HCT116 (cell line): Measurements from ENCODE around the gene KRTAP29-1. TPM values are rescaled to one million over a fixed set of nuclear protein-coding genes. Genes with fewer than 3 reads are reported as not detected.

Experiments used
- ATAC-seq: fragments of 200-7000 bp; cut with Tn5 transposase; 2 replicates; pipeline ENCODE4 v1.9.1; 2020; ENCODE audit warnings: mild to moderate bottlenecking, moderate library complexity
- BruUV-seq: library from RNA; stranded (reverse); fragments of 400-500 nt; replicated peaks from 2 replicates; lab custom pipeline; 2021; lab: Mats Ljungman, UMichigan
- CTCF ChIA-PET: fragments of 300-600 bp; sonication (Branson Sonifier 250); formaldehyde crosslinking; loops from one replicate; lab custom pipeline; 2021; ENCODE audit warnings: antibody characterized with exemption; lab: Charles Lee
- POLR2A ChIA-PET: fragments of 300-600, 350-600 bp; sonication (Branson Sonifier 250); formaldehyde crosslinking; loops from one replicate; lab custom pipeline; 2021; ENCODE audit warnings: antibody characterized with exemption; lab: Charles Lee
- RAD21 ChIA-PET, 2 experiments: fragments of 300-600 bp; sonication (Branson Sonifier 250); formaldehyde crosslinking; loops; one replicate each; lab custom pipeline; 2023; ENCODE audit warnings: low total read pairs in 2 of 2; ENCODE audit not compliant: uncharacterized antibody in 2 of 2, unreplicated experiment in 2 of 2, low non-redundant PET in 1 of 2; lab: Charles Lee
- DNase-seq: peaks from one replicate; pipeline ENCODE4 v3.0.0-alpha.2; 2010; ENCODE audit warnings: low read depth, low spot score
- H2AFZ ChIP-seq: fragments of 200-600 bp; shearing (Covaris generic), sonication (generic); 2 replicates; pipeline ENCODE4 v1.6.1; 2017; ENCODE audit warnings: low read depth, mixed run types, mixed read lengths, antibody characterized with exemption, low read length; ENCODE audit not compliant: poor library complexity, severe bottlenecking
- H3K27ac ChIP-seq: 2 replicates; pipeline ENCODE4 v1.5.1; 2012; ENCODE audit warnings: low read depth, low read length
- H3K27me3 ChIP-seq: fragments of 200-600 bp; sonication (generic); 2 replicates; pipeline ENCODE4 v1.6.1; 2016; ENCODE audit warnings: mixed run types, low read length, mixed read lengths; ENCODE audit not compliant: insufficient read depth
- H3K36me3 ChIP-seq, 2 experiments: fragments of 200-500 bp in 1 of 2; fragments of 200-600 bp in 1 of 2; sonication (Bioruptor generic) in 1 of 2; sonication (generic) in 1 of 2; 2 replicates each; pipeline versions ENCODE4 v1.5.1 to v1.6.1; 2014 to 2016; ENCODE audit warnings: low read length in 2 of 2, inconsistent platforms in 1 of 2, mixed read lengths in 1 of 2, mixed run types in 1 of 2; ENCODE audit not compliant: insufficient read depth in 2 of 2, control insufficient read depth in 1 of 2
- H3K4me1 ChIP-seq, 2 experiments: fragments of 200-600 bp in 1 of 2; sonication (generic) in 1 of 2; 2 replicates each; pipeline versions ENCODE4 v1.5.1 to v1.6.1; 2012 to 2017; ENCODE audit warnings: low read length in 2 of 2, inconsistent platforms in 1 of 2, mild to moderate bottlenecking in 1 of 2, mixed read lengths in 1 of 2, mixed run types in 1 of 2, moderate library complexity in 1 of 2; ENCODE audit not compliant: insufficient read depth in 2 of 2, control insufficient read depth in 1 of 2
- H3K4me2 ChIP-seq: fragments of 200-600 bp; sonication (generic); 2 replicates; pipeline ENCODE4 v1.6.1; 2017; ENCODE audit warnings: mixed run types, low read length, mixed read lengths
- H3K4me3 ChIP-seq, 2 experiments: fragments of 200-600 bp in 1 of 2; sonication (generic) in 1 of 2; replicated peaks in 1 of 2; 2 replicates each; pipeline ENCODE4 v1.5.1; 2011 to 2016; ENCODE audit warnings: low read length in 2 of 2, control low read depth in 1 of 2, low read depth in 1 of 2, mild to moderate bottlenecking in 1 of 2, mixed read lengths in 1 of 2, mixed run types in 1 of 2
- H3K79me2 ChIP-seq: fragments of 200-600 bp; sonication (generic); 2 replicates; pipeline ENCODE4 v1.6.1; 2017; ENCODE audit warnings: mild to moderate bottlenecking, mixed run types, low read length, moderate library complexity, mixed read lengths; ENCODE audit not compliant: insufficient read depth
- H3K9ac ChIP-seq: fragments of 200-600 bp; sonication (generic); 2 replicates; pipeline ENCODE4 v1.6.1; 2016; ENCODE audit warnings: low read length, mixed read lengths
- H3K9me2 ChIP-seq: fragments of 200-600 bp; sonication (generic), shearing (Covaris generic); 2 replicates; pipeline ENCODE4 v1.6.1; 2017; ENCODE audit warnings: mixed run types, mild to moderate bottlenecking, moderate library complexity; ENCODE audit not compliant: insufficient read depth
- H3K9me3 ChIP-seq, 2 experiments: fragments of 200-500 bp in 1 of 2; fragments of 200-600 bp in 1 of 2; sonication (Bioruptor generic) in 1 of 2; sonication (generic) in 1 of 2; 2 replicates each; pipeline ENCODE4 v1.6.1; 2014 to 2017; ENCODE audit warnings: low read length in 2 of 2, mixed read lengths in 2 of 2, inconsistent platforms in 1 of 2, low read depth in 1 of 2, mild to moderate bottlenecking in 1 of 2, mixed run types in 1 of 2, moderate library complexity in 1 of 2; ENCODE audit not compliant: control insufficient read depth in 1 of 2, insufficient read depth in 1 of 2
- H4K20me1 ChIP-seq: fragments of 200-600 bp; sonication (generic), shearing (Covaris generic); 2 replicates; pipeline ENCODE4 v1.6.1; 2017; ENCODE audit warnings: mixed run types, mild to moderate bottlenecking, moderate library complexity; ENCODE audit not compliant: insufficient read depth
- EGR1 ChIP-seq: IDR thresholded peaks from 2 replicates; pipeline ENCODE4 v1.6.1; 2012; ENCODE audit warnings: low read depth
- ELF1 ChIP-seq: IDR thresholded peaks from 2 replicates; pipeline ENCODE4 v1.6.1; 2012; ENCODE audit warnings: low read depth, borderline replicate concordance
- FOSL1 ChIP-seq: IDR thresholded peaks from 2 replicates; pipeline ENCODE4 v1.6.1; 2012; ENCODE audit warnings: low read depth
- POLR2AphosphoS5 ChIP-seq: IDR thresholded peaks from 2 replicates; pipeline ENCODE4 v1.6.1; 2011; ENCODE audit warnings: mild to moderate bottlenecking, low read depth, low read length, moderate library complexity
- RAD21 ChIP-seq: IDR thresholded peaks from 2 replicates; pipeline ENCODE4 v1.6.1; 2012; ENCODE audit warnings: low read depth, mild to moderate bottlenecking
- SIN3A ChIP-seq: IDR thresholded peaks from 2 replicates; pipeline ENCODE4 v1.6.1; 2012; ENCODE audit warnings: low read depth
- SRF ChIP-seq: IDR thresholded peaks from 2 replicates; pipeline ENCODE4 v1.6.1; 2012; ENCODE audit warnings: low read depth
- TCF7L2 ChIP-seq: IDR thresholded peaks from 2 replicates; pipeline ENCODE4 v1.7.0; 2011; ENCODE audit warnings: borderline replicate concordance, inconsistent platforms; ENCODE audit not compliant: insufficient read depth, insufficient read length; ENCODE audit errors: extremely low read depth
- intact Hi-C: fragments of 100-400 bp; cut with micrococcal nuclease; formaldehyde crosslinking; loops from 2 replicates; pipeline ENCODE4 v1.10.0; 2022
- total RNA-seq: library from RNA; stranded (reverse); gene quantifications from one replicate; pipeline ENCODE4 v1.2.1, GENCODE V29; 2021; ENCODE audit not compliant: unreplicated experiment
- TF ChIP-seq, protein P1 (sequence below): IDR thresholded peaks from 2 replicates; pipeline ENCODE4 v1.6.1; 2012

The KRTAP29-1 gene
- total RNA-seq, 1 experiment from 2014 or later: 0.22 TPM

DNA sequence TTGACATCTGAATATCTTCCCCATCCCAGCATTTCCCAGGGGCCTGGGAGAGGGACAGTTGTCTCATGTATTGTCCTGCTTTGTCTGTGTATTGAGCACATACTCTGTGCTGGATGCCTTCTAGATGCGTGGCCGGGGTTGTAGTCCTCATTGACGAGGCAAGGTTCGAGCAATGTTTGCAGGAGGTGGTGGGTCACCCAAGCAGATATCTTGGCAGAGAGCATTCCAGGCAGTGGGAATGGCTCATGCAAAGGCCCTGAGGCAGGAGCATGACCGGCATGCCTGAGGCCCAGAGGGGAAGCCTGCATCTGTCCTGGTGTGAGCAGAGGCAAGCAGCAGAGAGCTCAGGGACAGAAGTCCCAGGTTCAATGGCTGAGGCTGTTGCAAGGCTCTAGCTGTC lies 30.4 kb upstream of the KRTAP29-1 start:
- no peak overlapping the region for H3K4me3 ChIP-seq
- no peak overlapping the region for H2AFZ ChIP-seq
- H3K9me3 ChIP-seq: peaks cover 0 to 4% of the 10 kb centered on the region in 2 experiments; a peak in 1 of 4 replicates
- ChIA-PET POLR2A (no interaction called here), CTCF (no interaction called here), RAD21 (no interaction called here)
- TF ChIP-seq, protein P1, sequence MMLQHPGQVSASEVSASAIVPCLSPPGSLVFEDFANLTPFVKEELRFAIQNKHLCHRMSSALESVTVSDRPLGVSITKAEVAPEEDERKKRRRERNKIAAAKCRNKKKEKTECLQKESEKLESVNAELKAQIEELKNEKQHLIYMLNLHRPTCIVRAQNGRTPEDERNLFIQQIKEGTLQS: no peak
- TF ChIP-seq FOSL1: no peak
- intact Hi-C loops: no loop called here
- H3K27ac ChIP-seq: no peak overlapping the region
- H3K9me2 ChIP-seq: no peaks in the 10 kb centered on the region
- peaks cover 3 to 27% of the 10 kb centered on the region in 2 experiments; a peak in 3 of 4 replicates for H3K4me1 ChIP-seq
- no peak overlapping the region for H3K9ac ChIP-seq
- H3K4me2 ChIP-seq: no peak overlapping the region
- DNase-seq: no peak
- H3K36me3 ChIP-seq: no peaks in the 10 kb centered on the region
- H3K79me2 ChIP-seq: no peaks in the 10 kb centered on the region
- no peak for ATAC-seq
- no TSS peak for BruUV-seq
- no peaks in the 10 kb centered on the region for H4K20me1 ChIP-seq
- no peaks in the 10 kb centered on the region for H3K27me3 ChIP-seq

DNA sequence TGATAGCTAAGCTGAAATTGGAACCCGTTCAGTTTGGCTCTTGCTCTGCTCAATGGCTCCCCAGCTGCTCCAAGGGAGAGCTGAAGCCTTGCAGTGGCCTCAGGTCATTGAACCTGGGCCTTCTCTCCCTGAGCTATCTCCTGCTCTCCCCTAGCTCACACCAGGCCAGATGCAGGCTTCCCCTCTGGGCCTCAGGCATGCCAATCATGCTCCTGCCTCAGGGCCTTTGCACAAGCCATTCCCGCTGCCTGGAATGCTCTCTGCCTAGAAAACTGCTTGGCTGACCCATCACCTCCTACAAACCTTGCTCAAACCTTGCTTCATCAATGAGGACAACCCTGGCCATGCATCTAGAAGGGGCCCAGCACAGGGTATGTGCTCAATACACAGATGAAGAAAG lies 29.6 kb upstream of the KRTAP29-1 start:
- intact Hi-C loops: no loop called here
- POLR2A ChIA-PET: no interaction called here
- Histone ChIP-seq H3K4me1 (peaks cover 3 to 27% of the 10 kb centered on the region in 2 experiments; a peak in 3 of 4 replicates), H4K20me1 (no peaks in the 10 kb centered on the region), H2AFZ (no peak overlapping the region), H3K4me2 (no peak overlapping the region), H3K27me3 (no peaks in the 10 kb centered on the region), H3K36me3 (no peaks in the 10 kb centered on the region), H3K9me3 (peaks cover 0 to 4% of the 10 kb centered on the region in 2 experiments; a peak in 1 of 4 replicates), H3K9me2 (no peaks in the 10 kb centered on the region), H3K9ac (no peak overlapping the region), H3K4me3 (no peak overlapping the region), H3K79me2 (no peaks in the 10 kb centered on the region)
- ATAC-seq: no peak
- DNase-seq: no peak
- CTCF ChIA-PET: interaction anchor here (1.1 kb wide), 1 partner anchor 10 kb away, joined by 3 read pairs; no protein-coding TSS in a partner anchor
- no TSS peak for BruUV-seq
- TF ChIP-seq RAD21 (no peak), SIN3A (no peak), ELF1 (no peak), TCF7L2 (no peak), POLR2AphosphoS5 (no peak), SRF (no peak), EGR1 (no peak)
- TF ChIP-seq, all 23 proteins: peak for 0
- RAD21 ChIA-PET: interaction anchor here in 1 of 2 experiments (1.3 kb wide), 1 partner anchor 162 kb away, joined by 3 read pairs; no protein-coding TSS in a partner anchor
- H3K27ac ChIP-seq: no peak overlapping the region
